ENCODE data around the gene MAGI1. TPM values are rescaled to one million over a fixed set of nuclear protein-coding genes. Genes with fewer than 3 reads are reported as not detected.

Gene MAGI1
- polyA plus RNA-seq, 1 of the 3 experiments (the other 2 are of a cell fraction), result 10.3 TPM

- TF ChIP-seq EP300 (IDR thresholded peaks at IDR 0.05; ENCODE audit: borderline replicate concordance in 1 of 2, low read depth in 1 of 2, low read length in 1 of 2) (peak; percentile 77 to 92; a peak in 3 of 4 replicates), SIN3A (IDR thresholded peaks at IDR 0.05; ENCODE audit: borderline replicate concordance, low read depth, low read length) (peak; percentile 17; the same call in 1 of the 2 replicates), RXRA (IDR thresholded peaks at IDR 0.05; ENCODE audit: borderline replicate concordance, low read depth) (peak; percentile 69; the same call in 1 of the 2 replicates), MEF2A (IDR thresholded peaks at IDR 0.05; ENCODE audit: borderline replicate concordance, low read depth) (peak; percentile 26; the same call in 1 of the 2 replicates), PBX3 (IDR thresholded peaks at IDR 0.05) (peak; percentile 67), ELF1 (IDR thresholded peaks at IDR 0.05) (no peak), POLR2AphosphoS5 (IDR thresholded peaks at IDR 0.05; ENCODE audit: low read depth, low read length) (peak; percentile 93), YY1 (IDR thresholded peaks at IDR 0.05; ENCODE audit: low read depth) (no peak), FOXM1 (IDR thresholded peaks at IDR 0.05; ENCODE audit: low read depth) (peak; percentile 75; the same call in 1 of the 2 replicates), SMC3 (IDR thresholded peaks at IDR 0.05; ENCODE audit: low read depth, low read length) (no peak), ZBTB33 (IDR thresholded peaks at IDR 0.05; ENCODE audit: borderline replicate concordance, low read depth) (no peak), RAD21 (IDR thresholded peaks at IDR 0.05; ENCODE audit: low read length) (peak; percentile 44), CHD2 (IDR thresholded peaks at IDR 0.05; ENCODE audit: low read length, partially characterized antibody) (peak; percentile 73), GABPA (IDR thresholded peaks at IDR 0.05; ENCODE audit: low read depth) (no peak), JUND (IDR thresholded peaks at IDR 0.05) (no peak; the same call in 1 of the 2 replicates), CTCF (IDR thresholded peaks at IDR 0.05) (no peak), USF2 (IDR thresholded peaks at IDR 0.05; ENCODE audit: borderline replicate concordance, low read depth, low read length) (no peak), FOXJ3 (CRISPR knock-in tag; IDR thresholded peaks at IDR 0.05) (peak; percentile 91), MAX (IDR thresholded peaks at IDR 0.05; ENCODE audit: low read depth) (peak; percentile 85), FOSL2 (IDR thresholded peaks at IDR 0.05; ENCODE audit: borderline replicate concordance, low read depth) (peak; percentile 28; the same call in 1 of the 2 replicates)
Observed at GRCh38 chr3:66076861-66077470, 38.2 kb upstream of the MAGI1 start (continued).

Measured in SK-N-SH (cell line).